ENCODE measurements around the gene CHGA.

The CHGA gene

DNA sequence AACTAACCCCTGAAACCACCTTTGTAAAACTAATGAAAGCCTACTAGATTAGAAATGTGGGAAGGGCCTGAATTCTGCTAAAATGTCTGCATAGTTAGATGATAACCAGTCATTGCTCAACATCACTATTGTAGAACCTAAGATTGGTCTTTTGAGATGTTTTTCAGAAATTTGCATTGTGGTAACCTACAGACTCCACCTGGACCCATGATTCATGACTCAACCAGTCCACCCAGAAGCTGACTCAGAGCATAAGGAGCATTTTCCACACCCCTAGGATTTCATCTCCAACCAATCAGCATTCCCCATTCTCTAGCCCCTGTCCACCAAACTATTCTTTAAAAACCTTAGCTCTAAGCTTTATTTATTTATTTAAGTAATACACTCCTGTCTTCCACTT is 30.4 kb upstream of the CHGA start:
- TF ChIP-seq, protein P1, sequence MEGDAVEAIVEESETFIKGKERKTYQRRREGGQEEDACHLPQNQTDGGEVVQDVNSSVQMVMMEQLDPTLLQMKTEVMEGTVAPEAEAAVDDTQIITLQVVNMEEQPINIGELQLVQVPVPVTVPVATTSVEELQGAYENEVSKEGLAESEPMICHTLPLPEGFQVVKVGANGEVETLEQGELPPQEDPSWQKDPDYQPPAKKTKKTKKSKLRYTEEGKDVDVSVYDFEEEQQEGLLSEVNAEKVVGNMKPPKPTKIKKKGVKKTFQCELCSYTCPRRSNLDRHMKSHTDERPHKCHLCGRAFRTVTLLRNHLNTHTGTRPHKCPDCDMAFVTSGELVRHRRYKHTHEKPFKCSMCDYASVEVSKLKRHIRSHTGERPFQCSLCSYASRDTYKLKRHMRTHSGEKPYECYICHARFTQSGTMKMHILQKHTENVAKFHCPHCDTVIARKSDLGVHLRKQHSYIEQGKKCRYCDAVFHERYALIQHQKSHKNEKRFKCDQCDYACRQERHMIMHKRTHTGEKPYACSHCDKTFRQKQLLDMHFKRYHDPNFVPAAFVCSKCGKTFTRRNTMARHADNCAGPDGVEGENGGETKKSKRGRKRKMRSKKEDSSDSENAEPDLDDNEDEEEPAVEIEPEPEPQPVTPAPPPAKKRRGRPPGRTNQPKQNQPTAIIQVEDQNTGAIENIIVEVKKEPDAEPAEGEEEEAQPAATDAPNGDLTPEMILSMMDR (conservative IDR thresholded peaks at IDR 0.05; ENCODE audit: control insufficient read depth, insufficient read depth, low read depth, low read length): no peak
- DNase-seq (ENCODE audit: low read depth): no peak
- no peak overlapping the region for H3K4me3 ChIP-seq (ENCODE audit: control insufficient read depth, low read depth, low read length)

GRCh38 chr14:92895352-92895878 is 27.5 kb upstream of the CHGA start:
- no peak for DNase-seq (ENCODE audit: low read depth)
- TF ChIP-seq, protein P1 (conservative IDR thresholded peaks at IDR 0.05; ENCODE audit: control insufficient read depth, insufficient read depth, low read depth, low read length): no peak
- no peak overlapping the region for H3K4me3 ChIP-seq (ENCODE audit: control insufficient read depth, low read depth, low read length)

DNA sequence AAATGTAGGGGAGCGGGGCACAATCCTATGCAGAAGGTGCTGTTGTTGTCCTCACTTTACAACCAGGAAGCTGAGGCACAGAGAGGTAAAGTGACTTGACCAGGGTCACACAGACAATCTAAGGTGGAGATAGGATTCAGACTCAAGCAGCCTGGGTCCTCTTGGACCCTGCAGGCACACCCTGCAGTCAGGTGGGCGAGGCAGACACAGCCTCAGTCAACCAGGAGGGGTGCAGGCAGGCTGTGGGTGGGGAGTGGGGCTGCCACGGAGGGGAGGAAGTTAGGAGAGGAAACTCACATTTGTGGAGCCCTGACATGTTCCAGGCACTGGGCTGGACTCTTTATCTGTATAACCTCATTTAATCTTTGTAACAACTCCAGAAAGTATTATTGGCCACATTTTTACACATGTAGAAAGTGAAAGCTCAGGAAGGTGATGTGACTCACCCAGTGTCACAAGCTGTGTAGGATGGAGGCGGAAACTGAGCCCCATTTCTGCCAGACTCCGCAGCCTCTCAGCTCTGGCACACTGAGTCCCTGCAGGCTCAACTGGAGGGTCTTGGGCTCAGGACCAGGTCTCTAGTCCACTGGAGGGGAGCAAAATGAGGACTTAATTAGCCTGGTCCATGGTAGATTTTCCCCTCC is 24.9 kb upstream of the CHGA start:
- peak; percentile 10 for DNase-seq (ENCODE audit: low read depth)
- TF ChIP-seq, protein P1 (conservative IDR thresholded peaks at IDR 0.05; ENCODE audit: control insufficient read depth, insufficient read depth, low read depth, low read length): no peak
- no peak overlapping the region for H3K4me3 ChIP-seq (ENCODE audit: control insufficient read depth, low read depth, low read length)

DNA sequence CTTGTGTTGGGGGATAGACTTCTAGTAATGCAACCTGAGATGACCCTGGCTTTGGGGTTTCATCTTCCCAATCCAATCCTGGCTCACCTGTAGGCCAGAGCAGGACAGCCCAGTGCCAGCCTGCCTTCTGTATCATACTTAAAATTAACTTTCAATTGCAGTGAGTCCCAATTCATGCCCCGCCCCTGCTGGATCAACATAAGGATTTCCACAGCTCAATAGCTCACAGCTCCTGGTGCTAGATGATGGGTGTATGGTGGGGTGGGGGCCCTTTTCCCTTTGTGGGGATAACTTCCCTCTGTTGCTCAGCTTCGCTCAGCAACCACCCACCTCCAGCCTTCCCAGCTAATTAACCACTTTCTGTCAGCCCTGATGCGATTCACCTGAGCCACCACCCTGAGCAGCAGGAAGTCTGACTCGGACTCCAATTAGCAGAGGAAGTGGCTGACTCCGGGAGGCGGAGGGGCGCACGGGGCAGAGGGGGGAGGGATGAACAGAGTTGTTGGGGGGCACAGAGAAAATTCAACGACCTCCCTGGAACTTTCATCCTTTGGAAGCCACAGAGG is 24.3 kb upstream of the CHGA start:
- H3K4me3 ChIP-seq (ENCODE audit: control insufficient read depth, low read depth, low read length): no peak overlapping the region
- DNase-seq (ENCODE audit: low read depth): no peak
- TF ChIP-seq, protein P1 (conservative IDR thresholded peaks at IDR 0.05; ENCODE audit: control insufficient read depth, insufficient read depth, low read depth, low read length): no peak

- TF ChIP-seq, protein P1 (conservative IDR thresholded peaks at IDR 0.05; ENCODE audit: control insufficient read depth, insufficient read depth, low read depth, low read length): no peak
Observed at GRCh38 chr14:92900660-92901059, 22.3 kb upstream of the CHGA start.

DNA sequence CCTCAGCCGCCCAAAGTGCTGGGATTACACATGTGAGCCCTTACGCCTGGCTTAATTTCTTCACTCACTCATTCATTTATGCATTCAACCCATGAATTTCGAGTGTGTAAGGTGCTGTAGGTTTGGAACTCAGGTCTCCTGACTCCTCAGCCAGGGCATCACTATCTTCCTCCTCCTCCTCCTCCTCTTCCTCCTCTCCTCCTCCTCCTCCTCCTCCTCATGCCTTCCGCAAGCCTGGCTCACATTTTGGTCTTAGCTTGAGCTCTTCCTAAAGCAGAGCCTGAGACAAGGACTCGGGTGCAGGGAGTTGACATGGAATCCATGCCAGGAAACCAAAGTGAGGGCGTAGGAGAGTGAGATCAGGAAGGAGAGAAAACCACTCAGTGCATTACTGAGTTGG is 20.8 kb upstream of the CHGA start:
- TF ChIP-seq, protein P1 (conservative IDR thresholded peaks at IDR 0.05; ENCODE audit: control insufficient read depth, insufficient read depth, low read depth, low read length): no peak
- no peak overlapping the region for H3K4me3 ChIP-seq (ENCODE audit: control insufficient read depth, low read depth, low read length)
- no peak for DNase-seq (ENCODE audit: low read depth)

More at GRCh38 chr14:92900660-92901059, 22.3 kb upstream of the CHGA start:
- no peak overlapping the region for H3K4me3 ChIP-seq (ENCODE audit: control insufficient read depth, low read depth, low read length)
- DNase-seq (ENCODE audit: low read depth): no peak

Measured in fibroblast of mammary gland (primary cell).